Measurements from ENCODE around the gene RP2.

RP2 gene

DNA sequence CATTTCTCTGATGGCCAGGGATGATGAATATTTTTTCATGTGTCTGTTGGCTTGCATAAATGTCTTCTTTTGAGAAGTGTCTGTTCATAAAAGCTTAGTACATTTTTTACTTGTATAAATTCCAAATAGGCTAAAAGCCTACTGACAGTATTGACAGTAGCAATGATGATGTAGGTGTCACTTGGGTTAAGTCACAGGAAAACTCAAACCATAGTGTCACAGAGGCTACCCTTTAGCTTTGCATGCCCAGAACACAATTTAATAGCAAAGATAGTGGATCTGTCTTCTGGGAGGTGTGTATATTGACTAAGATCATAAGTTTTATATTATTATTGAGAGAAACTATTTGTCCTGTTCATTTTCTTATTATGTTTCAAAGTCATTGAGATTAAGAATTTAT lies 8.1 kb downstream of the RP2 start:
- DNase-seq (ENCODE audit: low spot score) = no peak

DNA sequence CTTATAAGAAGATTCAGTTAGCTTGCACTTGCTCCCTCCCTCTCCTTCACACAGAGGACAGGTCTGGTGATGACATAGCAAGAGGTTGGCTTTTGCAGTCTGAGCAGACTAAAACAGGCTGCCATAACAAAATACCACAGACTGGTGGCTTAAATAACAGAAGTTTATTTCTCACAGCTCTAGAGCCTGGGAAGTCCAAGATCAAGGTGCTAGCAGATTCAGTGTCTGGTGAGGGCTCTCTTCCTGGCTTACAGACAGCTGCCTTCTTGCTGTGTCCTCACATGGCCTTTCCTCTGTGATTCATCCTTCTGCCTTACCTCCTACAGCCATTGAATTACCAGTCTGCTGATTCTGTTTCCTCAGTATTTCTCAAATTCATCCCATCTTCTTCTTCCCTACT lies 13.1 kb downstream of the RP2 start:
- peak; percentile 16 for DNase-seq (ENCODE audit: low spot score)

DNA sequence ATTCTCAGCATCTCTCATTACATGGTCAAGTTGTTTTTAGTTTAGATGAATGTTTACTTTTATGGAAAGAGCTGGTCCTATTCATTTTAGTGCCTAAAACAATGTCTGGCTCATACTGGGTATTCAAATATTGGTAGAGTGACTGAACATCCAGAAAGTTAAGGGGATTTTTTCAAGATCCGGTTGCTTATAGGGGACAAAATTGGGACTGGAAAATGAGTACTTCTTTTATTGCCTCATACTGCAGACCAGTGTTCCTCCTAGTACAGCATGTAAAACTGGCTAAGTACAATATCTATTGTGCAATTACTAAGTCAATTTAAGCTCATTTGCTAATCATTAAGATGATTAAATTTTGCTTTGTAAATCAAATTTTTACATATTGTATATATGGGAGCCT lies 13.9 kb downstream of the RP2 start:
- no peak for DNase-seq (ENCODE audit: low spot score)

DNA sequence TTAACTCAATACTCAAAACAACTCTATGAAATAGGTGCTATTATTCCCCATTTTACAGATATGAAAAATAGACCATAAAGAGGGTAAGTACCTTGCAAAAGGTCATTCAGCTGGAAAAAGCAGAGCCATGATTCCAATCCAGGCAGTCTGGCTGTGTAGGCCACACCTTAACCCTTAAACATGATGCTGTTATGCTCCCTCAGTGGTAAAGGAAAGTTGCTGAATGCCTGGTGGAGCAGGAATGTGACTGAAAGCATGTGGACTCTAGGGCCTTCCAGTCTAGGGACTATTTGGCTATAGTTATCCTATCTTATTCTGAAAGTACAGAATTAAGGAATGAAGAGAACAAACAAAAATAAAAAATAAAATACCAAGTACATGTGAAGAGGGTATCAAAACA lies 19.6 kb downstream of the RP2 start:
- DNase-seq (ENCODE audit: low spot score) = no peak

DNA sequence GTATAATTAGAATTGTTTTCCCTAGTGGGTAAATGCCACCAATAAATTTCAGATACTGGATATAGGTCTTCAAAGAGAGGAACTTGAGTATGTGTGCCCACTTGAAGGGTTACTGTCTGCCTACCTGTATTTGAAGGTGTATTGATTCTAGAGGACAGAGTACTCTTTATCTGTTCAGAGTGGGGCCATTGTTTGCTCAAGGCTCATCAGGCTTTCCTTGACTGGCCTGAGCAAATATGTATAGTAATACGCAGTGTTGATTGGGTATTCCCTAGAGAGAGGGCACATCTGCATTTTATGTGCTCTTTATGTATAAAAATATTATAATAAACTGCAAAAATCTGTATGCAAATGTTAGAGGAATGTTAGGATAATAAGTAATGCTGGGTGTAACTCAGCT lies 23.7 kb downstream of the RP2 start:
- DNase-seq (ENCODE audit: low spot score) = no peak

DNA sequence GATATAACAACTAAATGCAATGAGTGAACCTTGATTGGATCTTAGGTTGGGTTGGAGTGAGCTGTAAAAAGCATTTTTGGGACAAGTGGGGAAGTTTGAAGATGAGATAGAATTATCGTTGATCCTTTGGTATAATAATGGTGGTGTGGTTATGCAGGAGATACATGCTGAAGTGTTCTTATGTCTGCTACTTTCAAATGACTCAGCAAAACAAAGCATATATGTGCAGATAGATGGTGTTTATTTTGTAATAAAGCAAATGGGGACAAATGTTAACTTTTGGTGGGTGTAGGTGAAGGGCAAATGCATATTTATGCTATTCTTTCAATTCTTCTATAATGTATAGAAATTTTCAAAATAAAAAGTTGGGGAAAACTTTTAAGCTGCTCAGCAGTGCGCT lies 26.2 kb downstream of the RP2 start:
- DNase-seq (ENCODE audit: low spot score) = no peak

DNA sequence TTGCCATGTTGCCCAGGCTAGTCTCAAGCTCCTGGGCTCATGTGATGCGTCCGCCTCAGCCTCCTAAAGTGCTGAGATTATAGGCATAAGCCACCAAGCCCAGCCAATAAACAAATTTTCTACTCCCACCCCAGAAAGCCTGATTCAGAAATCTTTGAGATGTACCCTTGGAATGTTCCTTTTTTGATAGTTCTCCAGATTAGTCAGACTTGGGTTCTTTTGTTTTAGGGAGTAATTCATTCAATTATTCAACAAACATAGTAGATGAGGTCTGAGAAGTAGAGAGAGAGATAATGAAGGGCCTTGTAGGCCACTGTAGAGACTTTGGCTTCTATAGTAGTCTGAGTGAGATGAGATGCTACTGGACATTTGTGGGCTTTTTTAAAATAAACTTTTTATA lies 27.8 kb downstream of the RP2 start:
- no peak for DNase-seq (ENCODE audit: low spot score)

DNA sequence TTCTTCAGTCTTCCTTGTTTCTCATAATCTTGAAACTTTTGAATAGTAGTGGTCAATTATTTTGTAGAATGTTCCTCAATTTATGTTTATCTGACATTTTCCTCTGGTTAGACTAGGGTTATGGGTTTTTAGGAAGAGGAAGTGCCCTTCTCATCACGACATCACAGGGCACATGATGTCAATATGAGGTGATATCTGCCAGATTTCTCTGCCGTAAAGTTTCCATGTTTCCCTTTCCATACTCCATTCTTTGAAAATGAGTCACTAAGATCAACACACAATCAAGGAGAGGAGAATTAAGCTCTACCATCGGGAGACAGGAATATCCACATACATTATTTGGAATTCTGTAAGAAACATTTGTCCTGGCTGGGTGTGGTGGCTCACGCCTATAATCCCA lies 28.4 kb downstream of the RP2 start:
- peak; percentile 28 for DNase-seq (ENCODE audit: low spot score)

DNA sequence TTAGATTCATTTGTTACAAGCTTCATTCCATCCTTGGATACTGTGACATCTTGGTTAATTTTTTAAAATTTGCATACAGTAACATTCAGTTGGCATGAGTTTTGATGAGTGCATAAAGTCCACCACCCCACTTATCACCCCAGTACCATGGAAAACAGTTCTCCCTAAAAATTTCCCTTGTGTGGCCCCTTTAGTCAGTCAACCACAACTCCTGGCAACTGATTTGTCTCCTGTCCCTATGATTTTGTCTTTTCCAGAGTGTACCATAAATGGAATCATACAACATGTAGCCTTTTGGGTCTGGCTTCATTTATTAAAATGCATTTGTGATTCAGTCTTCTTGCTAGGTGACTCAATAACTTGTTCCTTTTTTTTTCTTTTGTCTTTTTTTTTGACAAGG lies 29.9 kb downstream of the RP2 start:
- no peak for DNase-seq (ENCODE audit: low spot score)

DNA sequence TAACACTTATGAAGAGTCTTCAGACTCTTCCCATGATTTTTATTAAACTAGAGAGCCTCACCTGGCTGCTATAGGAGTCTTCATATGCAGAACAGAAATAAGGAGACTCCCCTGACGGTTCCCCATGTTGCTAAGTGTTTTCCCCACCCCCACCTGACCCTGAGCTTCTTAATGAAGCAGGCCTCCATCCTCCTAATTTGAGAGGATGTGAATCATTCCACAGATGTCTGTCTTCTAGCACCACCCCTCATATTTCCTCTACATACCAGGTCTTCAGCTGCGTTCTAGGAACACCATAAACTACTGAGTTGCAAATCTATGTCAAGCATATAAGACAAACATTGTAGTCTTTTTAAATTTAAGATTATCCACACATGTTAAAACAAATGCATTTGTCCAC lies 36.9 kb downstream of the RP2 start:
- no peak for DNase-seq (ENCODE audit: low spot score)

DNA sequence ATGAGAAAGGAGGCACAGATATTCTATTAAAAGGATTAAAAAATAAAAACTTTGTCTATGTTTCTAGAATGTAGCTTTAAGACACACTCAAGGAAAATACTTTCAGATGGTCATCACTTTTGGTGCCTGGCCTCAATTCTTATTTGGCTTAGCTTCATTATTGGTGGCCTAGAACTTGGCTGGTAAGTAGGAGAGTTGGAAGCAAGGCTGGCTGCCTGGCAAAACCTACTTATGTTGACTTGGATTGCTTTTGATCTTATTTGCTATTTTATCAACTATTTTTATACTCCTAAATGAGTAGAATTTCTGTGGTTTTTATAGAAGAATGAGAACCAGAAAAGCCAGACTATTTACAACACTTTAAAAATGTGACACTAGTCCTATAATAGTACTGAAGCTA lies 40.1 kb downstream of the RP2 start:
- no peak for DNase-seq (ENCODE audit: low spot score)

DNA sequence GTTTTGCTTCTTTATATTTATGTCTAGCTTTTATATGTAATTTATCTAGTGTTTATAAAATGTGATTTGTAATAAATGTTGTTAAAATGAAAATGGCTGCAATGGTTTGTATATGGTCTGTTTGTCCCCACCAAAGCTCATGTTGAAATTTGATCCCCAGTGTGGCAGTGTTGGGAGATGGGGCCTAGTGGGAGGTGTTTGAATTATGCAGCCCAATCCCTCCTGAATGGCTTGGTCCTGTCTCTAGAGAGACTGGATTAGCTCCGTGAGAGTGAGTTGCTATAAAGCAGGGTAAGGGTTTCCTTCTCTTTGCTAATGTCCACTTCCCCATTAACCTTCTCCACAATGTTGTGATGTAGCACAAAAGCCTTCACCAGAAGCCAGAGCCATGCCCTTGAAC lies 45.4 kb downstream of the RP2 start:
- no peak for DNase-seq (ENCODE audit: low spot score)

DNA sequence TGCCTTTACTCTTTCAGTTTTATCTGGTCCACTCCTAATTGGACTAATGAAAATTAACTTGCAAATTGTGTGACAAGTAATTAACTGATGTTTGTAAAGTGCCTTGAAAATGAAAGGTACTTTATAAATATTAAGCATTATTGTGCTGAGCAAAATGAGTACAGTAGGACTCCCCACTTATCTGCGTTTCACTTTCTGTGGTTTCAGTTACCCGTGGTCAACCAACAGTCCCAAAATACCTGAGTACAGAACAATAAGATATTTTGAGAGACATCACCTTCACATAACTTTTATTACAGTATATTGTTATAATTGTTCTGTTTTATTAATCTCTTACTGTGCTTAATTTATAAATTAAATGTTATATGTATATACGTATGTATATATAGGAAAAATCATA lies 48.0 kb downstream of the RP2 start:
- DNase-seq (ENCODE audit: low spot score) = no peak

DNA sequence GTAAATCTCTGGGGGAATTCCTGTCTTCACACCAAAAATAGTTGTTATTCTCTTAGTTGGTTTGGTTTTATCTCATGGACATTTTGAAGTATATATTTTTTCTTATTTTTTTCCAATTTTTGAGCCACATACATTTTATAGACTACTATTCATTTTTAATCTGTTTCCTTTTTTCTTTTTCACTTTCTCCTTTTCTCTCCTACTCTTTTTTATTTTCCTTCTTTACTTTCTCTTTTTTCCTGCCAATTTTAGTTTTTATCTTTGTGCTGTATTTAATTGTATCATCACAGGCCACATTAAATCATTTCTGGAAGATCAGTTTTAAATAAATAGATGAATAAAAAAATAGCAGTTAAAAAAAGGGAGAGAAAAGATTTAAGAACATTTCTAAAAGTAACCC lies 61.4 kb downstream of the RP2 start:
- no peak for DNase-seq (ENCODE audit: low spot score)

DNA sequence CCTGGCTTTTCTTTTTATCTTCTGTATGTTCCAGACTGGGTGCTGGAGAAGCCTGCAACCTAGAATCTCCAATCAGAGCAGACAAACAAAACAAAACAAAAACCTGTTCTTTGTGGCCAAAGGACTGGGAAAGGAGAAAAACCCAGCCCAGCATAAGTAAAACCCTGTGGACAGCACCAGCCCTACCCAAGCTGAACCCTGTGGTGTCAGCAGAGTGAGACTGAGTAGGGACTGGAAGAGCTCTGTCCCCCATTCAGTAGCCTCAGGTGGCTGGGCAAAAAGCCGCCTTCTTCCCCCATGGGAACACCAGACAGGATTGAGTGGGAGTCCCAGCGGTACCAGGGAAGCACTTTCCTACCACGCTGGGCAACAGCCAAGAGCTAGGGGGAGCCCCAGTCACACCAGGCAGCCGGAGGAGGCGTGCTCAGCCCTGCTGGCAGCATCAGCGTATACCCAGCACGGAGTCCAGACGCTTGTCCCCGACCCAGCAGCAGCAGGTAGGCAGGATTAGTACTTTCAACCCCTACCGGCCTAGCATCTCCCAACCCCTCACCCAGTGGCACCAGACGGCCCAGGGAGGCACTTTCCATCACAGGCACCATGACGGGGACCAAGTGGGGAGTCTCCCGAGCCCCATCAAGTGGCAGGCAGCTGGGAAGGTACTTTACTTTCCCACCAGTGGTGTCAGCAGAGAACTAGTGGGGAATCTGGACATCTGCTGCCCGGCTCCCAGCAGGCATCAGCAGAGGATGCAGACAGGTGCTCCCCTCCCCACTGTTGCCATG lies 66.8 kb downstream of the RP2 start:
- DNase-seq (ENCODE audit: low spot score) = peak; percentile 76

DNA sequence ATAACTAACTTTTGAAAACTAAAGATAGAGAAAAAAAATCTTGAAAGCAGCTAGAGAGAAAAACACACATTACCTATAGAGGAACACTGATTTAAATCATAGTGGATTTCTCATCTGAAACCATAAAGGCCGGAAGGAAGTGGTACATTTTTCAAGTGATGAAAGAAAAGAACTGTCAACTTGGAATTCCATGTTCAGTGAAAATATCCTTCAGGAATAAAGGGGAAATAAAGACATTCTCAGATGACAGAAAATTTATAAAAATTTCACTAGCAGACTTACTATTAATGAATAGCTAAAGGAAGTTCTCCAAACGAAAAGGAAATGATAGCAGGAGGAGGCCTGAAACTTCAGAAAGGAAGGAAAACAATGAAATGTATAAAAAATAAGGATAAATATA lies 67.8 kb downstream of the RP2 start:
- DNase-seq (ENCODE audit: low spot score) = no peak

DNA sequence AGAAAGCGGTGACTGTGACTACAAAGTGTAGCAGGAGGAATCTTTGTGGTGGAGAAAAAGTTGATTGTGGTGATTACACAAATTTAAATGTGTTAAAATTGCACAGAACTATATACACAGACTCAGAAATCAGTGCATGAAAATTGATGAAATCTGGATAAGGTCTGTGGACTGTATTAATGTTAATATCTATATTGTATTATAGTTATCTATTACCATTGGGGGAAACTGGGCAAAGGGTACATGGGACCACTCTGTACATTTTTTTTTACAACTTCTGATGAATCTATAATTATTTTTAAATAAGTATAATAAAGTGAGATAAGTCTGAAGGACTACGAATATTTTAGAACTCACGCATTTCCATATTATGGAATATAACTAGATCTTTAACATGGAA lies 73.6 kb downstream of the RP2 start:
- DNase-seq (ENCODE audit: low spot score) = no peak

DNA sequence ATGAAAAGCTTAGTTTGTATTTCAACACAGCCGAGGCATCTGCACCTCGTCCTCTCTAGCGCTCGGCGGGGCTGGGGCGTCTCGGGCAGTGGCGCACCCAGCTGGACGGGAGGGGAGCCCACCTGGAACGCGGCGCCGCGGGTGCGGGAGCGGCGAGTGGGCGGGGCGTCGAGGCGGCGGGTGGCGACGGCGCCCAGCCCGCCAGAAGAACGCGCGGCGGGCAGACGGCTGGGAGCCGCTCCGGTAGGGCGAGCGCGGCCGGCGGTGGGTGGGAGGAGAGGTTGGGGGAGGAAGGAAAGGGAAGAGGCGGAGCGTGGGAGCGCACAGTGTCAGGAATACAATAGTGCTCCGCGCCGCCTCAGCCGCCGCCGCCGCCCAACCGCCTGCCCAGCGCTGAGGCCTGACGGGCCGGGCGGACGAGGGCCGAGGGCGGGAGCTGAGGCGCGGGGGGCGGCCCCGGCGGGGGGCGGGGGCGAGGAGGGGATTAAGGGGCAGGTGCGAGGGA lies 75.3 kb downstream of the RP2 start, which contains the start of gene JADE3:
Gene JADE3 (plus strand): TSS at position 324 of the 505 bp plus-strand sequence. CDS start 72,474 bp downstream, outside the sequence.
- peak; percentile 77 for DNase-seq (ENCODE audit: low spot score)

DNA sequence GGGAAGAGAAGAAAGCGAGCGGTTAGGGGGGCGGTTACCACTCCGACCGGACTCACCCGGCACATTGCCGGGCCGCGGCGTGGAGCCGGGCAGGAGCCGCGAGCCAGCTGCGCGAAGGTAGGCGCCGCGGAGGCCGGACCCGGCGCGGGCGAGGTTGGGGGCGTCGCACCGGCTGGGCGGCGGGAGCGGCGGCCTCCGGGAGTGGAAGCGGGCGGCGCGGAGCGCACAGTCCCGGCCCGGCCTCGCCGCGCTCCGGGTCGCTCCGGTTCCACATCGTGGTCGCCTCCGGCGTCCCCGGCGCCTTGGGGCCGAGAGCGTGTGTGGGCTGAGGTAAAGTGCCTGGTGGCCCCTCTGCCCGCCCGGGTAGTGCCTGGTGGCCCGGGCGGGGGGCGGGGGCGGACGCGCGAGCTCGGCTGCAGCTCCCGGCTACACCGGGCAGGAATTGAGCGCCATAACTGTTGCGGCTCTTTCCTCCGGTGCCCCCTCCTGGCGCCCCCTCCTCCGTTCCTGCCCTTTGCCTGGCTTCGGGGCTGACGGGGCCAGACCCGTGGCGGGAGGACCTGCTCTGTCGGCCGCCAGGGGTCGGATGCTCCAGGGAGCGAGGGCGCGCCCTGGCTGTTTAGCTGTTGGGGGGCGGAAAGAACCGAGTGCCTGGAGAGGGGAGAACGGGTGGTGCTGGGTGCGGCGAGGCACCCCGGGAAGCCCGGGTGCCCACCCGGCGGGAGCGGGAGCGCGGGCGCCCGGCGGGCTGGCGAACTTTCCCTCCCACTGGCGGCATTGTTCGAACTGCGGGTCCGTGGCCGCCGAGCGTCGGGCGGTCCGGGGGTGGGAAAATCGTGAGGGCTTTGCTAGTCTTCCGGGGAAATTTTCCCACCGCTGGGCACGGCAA lies 76.0 kb downstream of the RP2 start:
- peak; percentile 51 for DNase-seq (ENCODE audit: low spot score)

DNA sequence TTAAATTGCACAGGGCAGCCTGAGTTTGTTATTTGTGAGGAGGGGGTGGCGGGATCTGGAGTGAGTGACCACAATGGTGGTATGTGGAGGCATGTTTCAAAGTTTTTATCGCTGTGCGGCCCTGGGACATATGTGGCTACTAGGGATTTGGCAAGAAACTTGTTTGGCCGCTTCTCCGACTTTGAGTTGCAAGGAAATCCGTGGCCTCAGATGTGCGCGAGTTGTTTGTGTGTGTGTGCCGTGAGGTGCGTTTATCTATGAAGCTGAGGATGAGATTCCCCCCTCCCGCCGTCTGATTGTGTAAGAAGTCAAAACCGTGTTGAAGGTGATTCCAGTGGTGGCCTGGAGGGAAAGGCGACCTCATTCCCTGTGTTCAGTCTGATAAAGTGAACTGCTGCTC lies 76.8 kb downstream of the RP2 start:
- DNase-seq (ENCODE audit: low spot score) = peak; percentile 13

DNA sequence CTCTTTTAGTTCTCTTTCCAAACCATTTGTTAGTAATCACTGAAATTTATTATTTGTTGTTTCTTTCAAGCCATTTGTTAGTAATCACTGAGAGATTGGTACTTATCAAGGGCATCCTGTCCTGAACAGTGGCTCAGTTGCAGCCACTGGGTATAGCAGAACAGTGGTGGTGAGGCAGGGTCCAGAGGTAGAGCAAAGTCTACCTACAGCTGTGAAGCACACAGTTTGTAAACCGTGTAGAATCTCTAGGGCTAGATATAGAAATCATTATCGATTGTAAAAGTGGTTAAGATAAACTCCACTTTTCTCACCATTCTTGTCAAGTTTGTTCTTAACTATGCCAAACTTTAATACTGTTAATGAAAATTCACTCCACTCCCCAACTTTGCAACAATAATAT lies 79.4 kb downstream of the RP2 start:
- DNase-seq (ENCODE audit: low spot score) = no peak

DNA sequence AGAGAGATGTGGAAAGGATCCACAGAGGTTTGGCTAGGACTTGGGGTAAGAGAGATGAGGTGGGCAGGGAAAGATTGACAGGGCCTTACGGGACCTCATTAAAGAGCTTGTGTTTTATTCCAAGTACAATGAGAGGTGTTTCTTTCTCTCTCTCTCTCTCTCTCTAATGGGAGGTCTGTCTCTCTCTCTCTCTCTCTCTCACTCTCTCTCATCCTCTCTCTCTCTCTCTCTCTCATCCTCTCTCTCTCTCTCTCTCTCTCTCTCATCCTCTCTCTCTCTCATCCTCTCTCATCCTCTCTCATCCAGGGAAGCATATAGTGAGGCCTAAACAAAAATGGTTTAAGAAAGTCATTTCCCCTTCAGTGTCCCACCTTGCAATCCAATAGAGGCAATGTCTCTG lies 80.8 kb downstream of the RP2 start:
- no peak for DNase-seq (ENCODE audit: low spot score)

DNA sequence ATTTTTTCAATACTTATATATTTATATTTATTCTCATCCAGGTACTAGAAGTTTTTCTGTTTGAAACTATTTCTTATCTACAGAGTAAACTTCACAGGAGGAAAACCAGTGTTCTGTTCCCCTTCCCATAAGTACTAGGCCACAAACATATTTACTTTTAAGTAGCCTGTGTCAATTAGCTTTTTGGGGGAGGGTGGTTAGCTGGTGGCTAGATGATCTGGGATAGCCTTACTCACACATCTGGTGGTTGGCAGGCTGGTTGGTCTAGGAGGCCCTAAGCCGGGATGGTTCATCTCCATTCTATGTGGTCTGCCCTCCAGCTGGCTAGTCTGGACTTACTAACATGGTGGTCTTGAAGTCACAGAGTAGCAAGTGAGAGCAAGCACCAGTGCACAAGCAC lies 81.6 kb downstream of the RP2 start:
- DNase-seq (ENCODE audit: low spot score) = no peak
